Fibroblast of peridontal ligament (primary cell): ENCODE measurements around the gene RASA2.
"Not testable (repeated sequence)": the region's sequence is repeated elsewhere in the genome, so short reads cannot be mapped to it uniquely, and the experiment has no call there.

ENCODE experiments used
- DNase-seq: peaks from one replicate; pipeline ENCODE4 v3.0.0-alpha.2; 2010; ENCODE audit errors: extremely low read depth

RASA2 gene

GRCh38 chr3:141457624-141458236, 29.1 kb upstream of the RASA2 start:
- DNase-seq, result peak; percentile 68

GRCh38 chr3:141459008-141459407, 27.8 kb upstream of the RASA2 start:
- no peak for DNase-seq

- peak; percentile 87 for DNase-seq
Measured at GRCh38 chr3:141460097-141460704, 26.6 kb upstream of the RASA2 start.

GRCh38 chr3:141462176-141462859, 24.5 kb upstream of the RASA2 start:
- no peak for DNase-seq

- DNase-seq, result peak; percentile 59
Measured at GRCh38 chr3:141465221-141465620, 21.6 kb upstream of the RASA2 start.

DNA sequence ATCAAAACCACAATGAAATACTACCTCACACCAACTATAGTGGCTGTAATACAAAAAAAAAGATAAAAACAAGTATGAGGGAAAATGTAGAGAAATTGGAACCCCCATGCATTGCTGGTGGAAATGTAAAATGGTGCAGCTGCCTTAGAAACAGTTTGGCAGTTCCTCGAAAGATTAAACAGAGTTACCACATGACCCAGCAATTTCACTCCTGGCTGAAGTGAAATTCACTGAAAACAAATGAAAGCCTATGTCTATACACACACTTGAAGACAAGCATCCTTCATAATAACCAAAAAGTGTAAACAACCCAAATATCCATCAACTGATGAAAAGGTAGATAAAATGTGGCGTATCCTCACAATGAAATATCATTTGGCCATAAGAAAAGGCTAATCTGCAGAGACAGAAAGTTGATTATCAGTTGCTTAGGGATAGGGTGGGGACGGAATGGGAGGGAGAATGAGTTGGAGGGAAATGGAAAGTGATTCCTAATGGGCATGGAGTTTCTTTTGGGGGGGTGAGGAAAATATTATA, 20.1 kb upstream of the RASA2 start:
- DNase-seq, result no peak

- no peak for DNase-seq
Measured at GRCh38 chr3:141469720-141470119, 17.1 kb upstream of the RASA2 start.

GRCh38 chr3:141471160-141471559, 15.7 kb upstream of the RASA2 start:
- DNase-seq, result no peak

DNA sequence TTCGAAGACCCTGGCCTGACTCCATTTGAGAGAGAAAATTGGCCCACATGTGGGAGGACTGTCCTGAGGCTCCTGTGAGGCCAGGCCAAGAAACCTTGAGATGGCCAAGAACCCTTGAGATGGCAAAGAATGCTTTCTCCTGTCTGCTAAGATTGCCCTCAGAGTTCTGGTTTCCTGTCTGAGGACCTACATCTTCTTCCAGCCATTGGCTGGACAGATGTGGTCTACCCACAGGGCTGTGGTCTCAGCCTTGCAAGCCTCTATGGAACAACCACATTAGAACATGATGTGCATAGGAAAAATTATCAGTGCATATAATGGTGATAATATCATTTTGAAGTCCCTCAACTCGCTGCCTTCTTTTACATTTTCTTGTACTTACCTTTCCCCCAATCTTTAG, 10.8 kb upstream of the RASA2 start:
- no peak for DNase-seq

DNA sequence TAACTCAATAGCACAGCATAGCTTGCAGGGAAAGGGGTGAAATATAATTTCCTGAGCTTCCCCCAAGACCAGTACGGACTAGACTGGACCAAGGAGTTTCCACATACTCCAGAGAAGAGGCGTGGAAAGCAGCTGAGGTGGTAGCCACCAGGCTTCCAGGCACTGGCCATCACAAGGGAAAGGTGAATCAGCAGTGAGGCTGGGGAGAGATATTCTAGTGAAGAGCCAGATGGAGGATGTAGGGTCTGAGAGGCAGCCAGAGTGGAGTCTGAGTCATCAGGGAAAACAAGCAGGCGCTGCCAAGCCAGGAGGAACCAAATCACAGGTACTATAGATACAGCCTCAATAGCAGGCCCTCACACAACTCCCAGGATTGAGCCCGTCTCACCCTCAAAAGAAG, 9.6 kb upstream of the RASA2 start:
- no peak for DNase-seq

GRCh38 chr3:141478139-141478538, 8.7 kb upstream of the RASA2 start:
- no peak for DNase-seq

GRCh38 chr3:141478840-141479239, 8.0 kb upstream of the RASA2 start:
- not testable (repeated sequence) for DNase-seq

DNA sequence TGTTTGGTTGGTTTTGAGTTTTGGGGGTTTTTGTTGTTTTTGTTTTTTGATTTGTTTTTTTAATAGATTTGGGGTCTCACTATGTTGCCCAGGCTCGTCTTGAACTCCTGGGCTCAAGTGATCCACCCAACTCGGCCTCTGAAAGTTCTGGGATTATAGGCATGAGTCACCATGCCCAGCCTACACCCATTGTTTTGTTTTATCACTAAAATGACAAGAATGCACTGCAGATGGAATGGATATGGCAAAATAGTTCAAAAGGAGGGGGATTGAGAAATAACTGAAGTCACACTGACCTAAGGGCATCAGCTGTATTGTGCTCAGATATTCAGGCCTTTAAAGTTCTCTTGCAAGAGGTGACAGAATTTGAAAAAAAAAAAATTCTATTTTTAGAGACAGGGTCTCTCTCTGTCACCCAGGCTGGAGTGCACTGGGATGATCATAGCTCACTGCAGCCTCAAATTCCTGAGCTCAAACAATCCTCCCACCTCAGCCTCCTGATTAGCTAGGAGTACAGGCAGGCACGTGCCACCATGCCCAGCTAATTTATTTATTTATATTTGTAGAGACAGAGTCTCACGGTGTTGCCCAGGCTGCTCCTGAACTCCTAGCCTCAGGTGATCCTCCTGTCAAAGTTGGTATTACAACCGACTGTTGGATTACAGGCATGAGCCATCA, 4.4 kb upstream of the RASA2 start:
- DNase-seq, result peak; percentile 89

- DNase-seq, result no peak
Measured at GRCh38 chr3:141484701-141485287, 2.0 kb upstream of the RASA2 start.

DNA sequence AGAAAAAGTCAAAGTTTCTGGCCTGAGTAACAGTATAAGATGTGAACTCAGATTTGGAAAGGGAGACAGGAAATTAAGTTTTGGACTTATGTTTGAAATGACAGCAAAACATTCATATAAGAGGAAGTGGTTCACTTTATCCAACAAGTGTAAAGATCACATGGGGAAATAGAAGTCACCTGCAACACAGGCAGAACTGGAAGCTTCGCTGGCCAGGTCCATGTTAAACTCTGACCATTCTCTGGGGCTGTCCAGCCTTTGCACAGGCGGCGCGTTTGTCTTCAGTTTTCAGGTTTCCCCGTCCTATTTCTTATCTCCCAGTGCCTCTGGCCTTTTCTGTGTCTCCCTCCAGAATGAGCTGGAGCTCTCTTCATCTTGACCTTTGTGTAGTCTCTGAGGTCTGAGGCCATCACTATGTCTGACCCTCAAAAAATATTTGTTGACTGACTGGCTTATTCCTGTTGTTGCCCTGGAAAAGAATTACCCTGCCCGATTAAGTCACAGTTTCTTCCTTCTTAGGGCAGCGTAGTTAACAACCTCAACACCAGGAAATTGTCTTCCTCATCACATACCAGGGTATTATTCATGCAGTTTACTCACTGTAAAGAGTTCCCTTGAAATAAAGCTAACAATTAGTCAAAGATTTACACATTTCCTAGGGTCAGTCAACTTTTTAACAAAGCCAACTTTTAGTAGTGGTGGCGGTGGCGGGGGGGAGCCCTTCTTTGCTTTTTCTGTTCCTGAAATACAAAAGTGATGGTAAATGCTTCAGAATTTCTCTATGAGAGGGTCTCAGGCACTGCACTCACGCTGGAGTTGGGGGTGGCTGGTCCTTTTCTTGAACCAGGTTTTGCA, 959 bp upstream of the RASA2 start:
- DNase-seq, result peak; percentile 55

GRCh38 chr3:141486496-141486745, 406 bp upstream of the RASA2 start:
- DNase-seq, result no peak

- DNase-seq, result peak; percentile 36
Measured at GRCh38 chr3:141487521-141488252, 860 bp downstream of the RASA2 start.

GRCh38 chr3:141489203-141489602, 2.4 kb downstream of the RASA2 start:
- DNase-seq, result no peak

DNA sequence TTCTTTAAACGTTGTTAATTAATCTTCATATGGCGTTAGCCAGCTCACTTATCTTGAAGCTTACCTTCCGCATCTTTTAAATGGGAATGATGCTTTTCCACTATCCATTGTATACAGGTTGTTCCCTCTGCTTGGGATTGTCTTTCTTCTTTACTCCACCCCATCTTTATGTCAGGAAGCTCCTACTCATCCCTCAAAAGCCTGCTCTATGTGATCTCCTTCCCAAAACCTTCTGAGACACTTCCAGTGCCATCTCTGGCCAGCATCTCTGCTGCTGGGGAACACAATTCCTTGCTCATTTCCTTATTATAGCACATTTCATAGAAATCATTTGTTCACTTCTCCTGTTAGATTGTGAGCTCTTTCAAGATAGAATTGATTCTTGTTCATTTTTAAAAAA, 4.3 kb downstream of the RASA2 start:
- no peak for DNase-seq

- no peak for DNase-seq
Measured at GRCh38 chr3:141491929-141492328, 5.1 kb downstream of the RASA2 start.

- no peak for DNase-seq
Measured at GRCh38 chr3:141493184-141493583, 6.4 kb downstream of the RASA2 start.
